K562 (cell line): ENCODE measurements around the gene CLCN4. TPM values are rescaled to one million over a fixed set of nuclear protein-coding genes. Genes with fewer than 3 reads are reported as not detected.

Source experiments
- ARHGAP35 ChIP-seq: fragments of 450-650 bp; IDR thresholded peaks from 2 replicates; pipeline ENCODE4 v1.6.1; 2018; ENCODE audit not compliant: partially characterized antibody
- CBX3 ChIP-seq, 2 experiments: IDR thresholded peaks; 1 replicate in 1 of 2; 2 replicates in 1 of 2; pipeline ENCODE4 v1.6.1; 2012; ENCODE audit warnings: inconsistent platforms in 2 of 2, low read length in 2 of 2, borderline replicate concordance in 1 of 2, control low read depth in 1 of 2
- CC2D1A ChIP-seq: fragments of 450-650 bp; IDR thresholded peaks from 2 replicates; pipeline ENCODE4 v1.6.1; 2017; ENCODE audit warnings: mild to moderate bottlenecking
- CREM ChIP-seq: IDR thresholded peaks from 2 replicates; pipeline ENCODE4 v1.6.1; 2014; ENCODE audit warnings: antibody characterized with exemption, low read depth
- DIDO1 ChIP-seq: fragments of 450-650 bp; IDR thresholded peaks from 2 replicates; pipeline ENCODE4 v1.6.1; 2016; ENCODE audit warnings: low read depth, missing biosample characterization, missing genetic modification characterization
- EP400 ChIP-seq: fragments of 450-650 bp; IDR thresholded peaks from 2 replicates; pipeline ENCODE4 v1.6.1; 2017; ENCODE audit warnings: antibody characterized with exemption, mild to moderate bottlenecking, moderate library complexity
- GTF2E2 ChIP-seq: fragments of 200-800 bp; sonication (Bioruptor generic); IDR thresholded peaks from 2 replicates; pipeline ENCODE4 v1.6.1; 2016; ENCODE audit warnings: missing genetic modification characterization, missing compliant biosample characterization
- ID3 ChIP-seq, 2 experiments: fragments of 250-450 bp in 1 of 2; fragments of 450-650 bp in 1 of 2; sonication (Bioruptor Pico) in 1 of 2; IDR thresholded peaks; 2 replicates each; pipeline versions ENCODE4 v1.6.1 to v1.8.0; 2016 to 2021; ENCODE audit warnings: mild to moderate bottlenecking in 2 of 2, moderate library complexity in 2 of 2, missing compliant biosample characterization in 1 of 2, missing genetic modification characterization in 1 of 2
- JUN ChIP-seq, 2 experiments: sonication (generic) in 1 of 2; formaldehyde crosslinking in 1 of 2; IDR thresholded peaks; 2 replicates each; pipeline versions ENCODE4 v1.6.1 to v1.8.0; 2012 to 2022; ENCODE audit warnings: borderline replicate concordance in 2 of 2, mild to moderate bottlenecking in 2 of 2, improper control_type of control experiment in 1 of 2, low read depth in 1 of 2, low read length in 1 of 2, missing genetic modification reagents in 1 of 2
- MAZ ChIP-seq, 2 experiments: fragments of 450-650 bp in 1 of 2; sonication (generic) in 1 of 2; formaldehyde crosslinking; IDR thresholded peaks in 1 of 2; conservative IDR thresholded peaks in 1 of 2; 2 replicates each; pipeline versions ENCODE4 v1.4.0 to v1.5.0; 2020; ENCODE audit warnings: mild to moderate bottlenecking in 1 of 2, missing genetic modification reagents in 1 of 2
- MCM5 ChIP-seq: fragments of 450-650 bp; IDR thresholded peaks from 2 replicates; pipeline ENCODE4 v1.6.1; 2016; ENCODE audit warnings: low read depth
- RB1 ChIP-seq: fragments of 450-650 bp; IDR thresholded peaks from 2 replicates; pipeline ENCODE4 v1.6.1; 2017; ENCODE audit warnings: low read depth, mild to moderate bottlenecking
- TBL1XR1 ChIP-seq, 2 experiments: IDR thresholded peaks; 2 replicates each; pipeline ENCODE4 v1.6.1; 2012; ENCODE audit warnings: improper control_type of control experiment in 2 of 2, low read length in 2 of 2, mild to moderate bottlenecking in 1 of 2
- TCF3 ChIP-seq: sonication (generic); formaldehyde crosslinking; IDR thresholded peaks from 2 replicates; pipeline ENCODE4 v1.4.0; 2020; ENCODE audit warnings: mild to moderate bottlenecking, missing genetic modification reagents
- THAP12 ChIP-seq: fragments of 250-450 bp; sonication (Bioruptor Pico); IDR thresholded peaks from 2 replicates; pipeline ENCODE4 v1.9.0; 2021; ENCODE audit warnings: mild to moderate bottlenecking, inconsistent platforms
- TRIM28 ChIP-seq: fragments of 450-650 bp; IDR thresholded peaks from 2 replicates; pipeline ENCODE4 v1.6.1; 2017
- XRCC5 ChIP-seq: fragments of 200-400 bp; formaldehyde crosslinking; IDR thresholded peaks from 2 replicates; pipeline ENCODE4 v1.6.1; 2017; ENCODE audit warnings: low read depth, mild to moderate bottlenecking, low read length
- ZEB2 ChIP-seq: fragments of 450-650 bp; IDR thresholded peaks from 2 replicates; pipeline ENCODE4 v1.6.1; 2016
- ZNF174 ChIP-seq: fragments of 250-450 bp; sonication (Bioruptor Pico); IDR thresholded peaks from 2 replicates; pipeline ENCODE4 v1.4.0; 2020; ENCODE audit warnings: mild to moderate bottlenecking
- ZNF561 ChIP-seq: fragments of 450-650 bp; formaldehyde crosslinking; conservative IDR thresholded peaks from 2 replicates; pipeline ENCODE4 v1.4.0; 2020; ENCODE audit warnings: mild to moderate bottlenecking, moderate library complexity
- polyA plus RNA-seq, 8 experiments: library from polyadenylated mRNA; depleted of rRNA in 4 of 8; stranded (reverse) in 5 of 8; unstranded in 3 of 8; fragments of >200 nt; fragmentation: Nextera tagmentation in 2 of 8; fragmentation: Illumina TruSeq in 1 of 8; extraction: Ambion mirVana in 2 of 8; extraction: Trizol in 1 of 8; gene quantifications; 2 replicates each; pipeline versions ENCODE4 v1.2.1 to v1.2.3, GENCODE V29; 2011 to 2014; ENCODE audit warnings: inconsistent platforms in 1 of 8, missing spikeins in 1 of 8
- total RNA-seq, 7 experiments: library from RNA; depleted of rRNA in 6 of 7; stranded (reverse); fragments of >200 nt in 6 of 7; fragmentation: Illumina TruSeq in 2 of 7; extraction: Trizol in 2 of 7; gene quantifications; 2 replicates each; pipeline versions ENCODE4 v1.2.1 to v1.2.3, GENCODE V29; 2011 to 2021; ENCODE audit warnings: low replicate concordance in 1 of 7

Gene CLCN4
- total and polyA plus RNA-seq, 9 of the 15 experiments (the other 6 are each of a cell fraction or from before 2014, with no cell fraction given) = 0.03 to 0.24 (median 0.10) TPM; not detected in 1

- TF ChIP-seq MAZ (CRISPR knock-in tag; conservative IDR thresholded peaks at IDR 0.05 in 1 of 2, IDR thresholded peaks at IDR 0.05 in 1 of 2) (peak in 1 of 2 experiments; percentile 49; a peak in 1 of 4 replicates), GTF2E2 (tag) (no peak), ZNF174 (no peak), TCF3 (CRISPR knock-in tag) (no peak; the same call in 1 of the 2 replicates), ZNF561 (CRISPR knock-in tag) (no peak), EP400 (no peak), CREM (peak; percentile 37; the same call in 1 of the 2 replicates), THAP12 (CRISPR knock-in tag) (no peak), TBL1XR1 (IDR thresholded peaks at IDR 0.05; ENCODE audit: low read length in 2 of 2) (peak in 1 of 2 experiments; percentile 53; a peak in 2 of 4 replicates), MCM5 (no peak), RB1 (peak; percentile 29; the same call in 1 of the 2 replicates), ZEB2 (peak; percentile 60), DIDO1 (tag) (no peak), ID3 (CRISPR knock-in tag; IDR thresholded peaks at IDR 0.05) (no peak), ID3 (tag; IDR thresholded peaks at IDR 0.05) (peak; percentile 48; the same call in 1 of the 2 replicates), XRCC5 (0 out of 2 replicates have a peak, but pooled peaks have one; percentile 77), TRIM28 (peak; percentile 67; the same call in 1 of the 2 replicates), CC2D1A (peak; percentile 96), JUN (IDR thresholded peaks at IDR 0.05; ENCODE audit: borderline replicate concordance, low read depth, low read length) (peak; percentile 86), JUN (CRISPR knock-in tag; IDR thresholded peaks at IDR 0.05; ENCODE audit: borderline replicate concordance) (no peak), ARHGAP35 (no peak), CBX3 (IDR thresholded peaks at IDR 0.05; ENCODE audit: borderline replicate concordance in 1 of 2, low read length in 2 of 2) (peak in 1 of 2 experiments; percentile 74; a peak in 2 of 3 replicates)
Measured at GRCh38 chrX:10119399-10119990, 37.3 kb upstream of the CLCN4 start (continued).
